OCI-LY7 (cell line): ENCODE measurements around the gene HS3ST1. TPM values are rescaled to one million over a fixed set of nuclear protein-coding genes. Genes with fewer than 3 reads are reported as not detected.

Source experiments
- BruUV-seq: library from RNA; stranded (reverse); fragments of 400-500 nt; replicated peaks from 2 replicates; lab custom pipeline; 2021; lab: Mats Ljungman, UMichigan
- CTCF ChIA-PET: fragments of 300-600 bp; sonication (Branson Sonifier 250); formaldehyde crosslinking; loops from one replicate; lab custom pipeline; 2022; ENCODE audit warnings: antibody characterized with exemption; ENCODE audit not compliant: unreplicated experiment; lab: Charles Lee
- POLR2A ChIA-PET: fragments of 300-600 bp; sonication (Branson Sonifier 250); formaldehyde crosslinking; loops from one replicate; lab custom pipeline; 2022; ENCODE audit warnings: antibody characterized with exemption; lab: Charles Lee
- DNase-seq: peaks from one replicate; pipeline ENCODE4 v3.0.0-alpha.2; 2015; ENCODE audit warnings: low spot score
- H2AFZ ChIP-seq: fragments of 200-600 bp; sonication (generic), shearing (Covaris generic); 2 replicates; pipeline ENCODE4 v1.6.1; 2014; ENCODE audit warnings: mild to moderate bottlenecking, antibody characterized with exemption, low read length, moderate library complexity
- H3K27ac ChIP-seq: fragments of 200-600 bp; sonication (generic); 2 replicates; pipeline ENCODE4 v1.5.1; 2014; ENCODE audit warnings: mixed run types, low read depth, mild to moderate bottlenecking, moderate library complexity, low read length, inconsistent platforms; ENCODE audit not compliant: poor library complexity, severe bottlenecking
- H3K36me3 ChIP-seq: fragments of 200-600 bp; sonication (generic); 2 replicates; pipeline ENCODE4 v1.6.1; 2014; ENCODE audit warnings: mild to moderate bottlenecking, antibody characterized with exemption, low read length, moderate library complexity, mixed read lengths; ENCODE audit not compliant: insufficient read depth
- H3K4me1 ChIP-seq: fragments of 200-600 bp; sonication (generic); 2 replicates; pipeline ENCODE4 v1.5.1; 2014; ENCODE audit warnings: mild to moderate bottlenecking, low read length; ENCODE audit not compliant: insufficient read depth, poor library complexity, severe bottlenecking
- H3K4me2 ChIP-seq: fragments of 200-600 bp; sonication (generic); 2 replicates; pipeline ENCODE4 v1.6.1; 2014; ENCODE audit warnings: mild to moderate bottlenecking, low read length
- H3K4me3 ChIP-seq: fragments of 200-600 bp; sonication (generic); 2 replicates; pipeline ENCODE4 v1.5.1; 2014; ENCODE audit warnings: mild to moderate bottlenecking, low read depth, low read length; ENCODE audit not compliant: poor library complexity, severe bottlenecking
- H3K79me2 ChIP-seq: fragments of 200-600 bp; sonication (generic); 2 replicates; pipeline ENCODE4 v1.6.1; 2016; ENCODE audit warnings: low read depth, mild to moderate bottlenecking, low read length, moderate library complexity, mixed read lengths; ENCODE audit not compliant: insufficient read depth
- H3K9me2 ChIP-seq: fragments of 200-600 bp; sonication (generic); 2 replicates; pipeline ENCODE4 v1.6.1; 2016; ENCODE audit warnings: mild to moderate bottlenecking, low read length, mixed read lengths; ENCODE audit not compliant: insufficient read depth
- H3K9me3 ChIP-seq: fragments of 200-600 bp; sonication (generic); 2 replicates; pipeline ENCODE4 v1.6.1; 2014; ENCODE audit warnings: mild to moderate bottlenecking, mixed run types, low read length, mixed read lengths
- H4K20me1 ChIP-seq: fragments of 200-600 bp; sonication (generic); 2 replicates; pipeline ENCODE4 v1.6.1; 2014; ENCODE audit warnings: mild to moderate bottlenecking, antibody characterized with exemption, low read length, moderate library complexity, mixed read lengths; ENCODE audit not compliant: insufficient read depth
- CTCF ChIP-seq: fragments of 200-600 bp; sonication (generic); conservative IDR thresholded peaks from 2 replicates; pipeline ENCODE4 v1.5.1; 2014; ENCODE audit warnings: mild to moderate bottlenecking, antibody characterized with exemption, low read length, moderate library complexity, mixed read lengths
- EZH2phosphoT487 ChIP-seq: fragments of 200-600 bp; sonication (generic); IDR thresholded peaks from 2 replicates; pipeline ENCODE4 v1.6.1; 2018; ENCODE audit warnings: low read depth, borderline replicate concordance, mild to moderate bottlenecking, mixed run types, antibody characterized with exemption, low read length, moderate library complexity, mixed read lengths
- intact Hi-C: fragments of 100-400 bp; cut with micrococcal nuclease; formaldehyde crosslinking; loops from one replicate; pipeline ENCODE4 v1.10.0; 2022; ENCODE audit not compliant: unreplicated experiment
- total RNA-seq, 2 experiments: library from RNA; depleted of rRNA in 1 of 2; stranded (reverse); fragments of >200 nt in 1 of 2; shearing (Covaris generic) in 1 of 2; gene quantifications; 2 replicates each; pipeline ENCODE4 v1.2.3, GENCODE V29; 2014 to 2022

HS3ST1 gene
- total RNA-seq, 2 experiments from 2014 or later: not detected

DNA sequence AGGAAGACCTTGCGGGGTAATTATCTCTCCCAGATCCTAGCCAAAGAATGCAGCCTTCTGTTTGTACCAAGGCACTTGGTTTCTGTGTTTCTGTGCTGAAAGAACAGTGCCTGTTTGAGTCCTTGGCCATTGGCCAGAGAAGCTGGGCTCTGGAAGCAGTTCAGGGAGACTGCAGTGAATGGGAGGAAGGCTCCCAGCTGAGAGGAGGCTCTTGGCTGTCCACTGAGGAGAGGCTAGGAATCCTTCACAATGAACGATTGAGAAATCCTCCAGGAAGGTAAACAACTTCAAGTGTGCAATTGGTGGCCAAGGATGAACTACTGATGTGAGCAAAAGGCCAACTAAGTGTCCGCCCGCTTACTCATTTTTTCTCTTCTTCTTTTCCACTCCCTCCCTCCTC, 61.3 kb downstream of the HS3ST1 start:
- H4K20me1 ChIP-seq: no peaks in the 10 kb centered on the region
- no TSS peak for BruUV-seq
- H3K9me2 ChIP-seq: no peaks in the 10 kb centered on the region
- no peak overlapping the region for H3K4me2 ChIP-seq
- H3K4me1 ChIP-seq: no peaks in the 10 kb centered on the region
- H3K4me3 ChIP-seq: no peak overlapping the region
- POLR2A ChIA-PET: interaction anchor here (0.6 kb wide), 1 partner anchor 813 kb away, joined by 4 read pairs; no protein-coding TSS in a partner anchor
- H3K79me2 ChIP-seq: no peaks in the 10 kb centered on the region
- H3K9me3 ChIP-seq: no peaks in the 10 kb centered on the region
- TF ChIP-seq EZH2phosphoT487 (no peak), CTCF (no peak)
- H2AFZ ChIP-seq: no peak overlapping the region
- CTCF ChIA-PET: no interaction called here
- intact Hi-C loops: no loop called here
- DNase-seq: no peak
- no peaks in the 10 kb centered on the region for H3K36me3 ChIP-seq
- no peak overlapping the region for H3K27ac ChIP-seq

- POLR2A ChIA-PET: interaction anchor here (0.6 kb wide), 1 partner anchor 813 kb away, joined by 4 read pairs; no protein-coding TSS in a partner anchor
- Histone ChIP-seq H3K36me3 (no peaks in the 10 kb centered on the region), H3K9me3 (no peaks in the 10 kb centered on the region), H3K27ac (no peak overlapping the region), H4K20me1 (no peaks in the 10 kb centered on the region), H3K9me2 (no peaks in the 10 kb centered on the region), H3K4me1 (no peaks in the 10 kb centered on the region), H3K4me2 (no peak overlapping the region), H3K79me2 (no peaks in the 10 kb centered on the region), H2AFZ (no peak overlapping the region), H3K4me3 (no peak overlapping the region)
- TF ChIP-seq CTCF (no peak), EZH2phosphoT487 (no peak)
- no TSS peak for BruUV-seq
- CTCF ChIA-PET: no interaction called here
- DNase-seq: no peak
- intact Hi-C loops: no loop called here
Measured at GRCh38 chr4:11366859-11367258, 61.8 kb downstream of the HS3ST1 start.

- Histone ChIP-seq H3K27ac (no peak overlapping the region), H4K20me1 (no peaks in the 10 kb centered on the region), H2AFZ (no peak overlapping the region), H3K79me2 (no peaks in the 10 kb centered on the region), H3K4me2 (no peak overlapping the region), H3K9me3 (no peaks in the 10 kb centered on the region), H3K9me2 (no peaks in the 10 kb centered on the region), H3K4me3 (no peak overlapping the region), H3K4me1 (no peaks in the 10 kb centered on the region), H3K36me3 (no peaks in the 10 kb centered on the region)
- CTCF ChIA-PET: no interaction called here
- intact Hi-C loops: no loop called here
- TF ChIP-seq EZH2phosphoT487 (no peak), CTCF (no peak)
- no peak for DNase-seq
- POLR2A ChIA-PET: interaction anchor here (0.6 to 1.1 kb wide), 3 partner anchors 8 to 105 kb away, joined by 3 read pairs; no protein-coding TSS in a partner anchor
- BruUV-seq: no TSS peak
Measured at GRCh38 chr4:11365039-11365438, 63.7 kb downstream of the HS3ST1 start.
